ENCODE results near the gene NADSYN1.

The NADSYN1 gene

DNA sequence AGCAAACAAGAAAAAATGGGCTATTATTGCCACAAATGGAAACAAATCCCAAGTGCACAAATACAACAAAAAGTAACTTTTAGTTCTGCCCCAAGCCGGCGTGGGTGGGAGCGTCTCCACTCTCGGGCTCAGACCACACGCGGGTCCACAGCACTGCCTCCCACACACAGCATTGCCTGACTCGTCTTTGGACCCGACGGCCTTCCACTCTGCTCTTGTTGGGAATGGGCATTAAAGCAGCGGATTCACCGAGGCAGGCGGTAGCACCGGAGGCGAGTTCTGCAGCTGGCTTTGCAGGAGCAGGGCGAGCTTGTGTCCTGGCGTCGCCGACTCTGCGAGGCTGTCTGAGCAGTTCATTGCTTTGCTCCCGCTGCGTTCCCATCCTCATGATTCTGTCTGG is 23.0 kb downstream of the NADSYN1 start:
- H3K4me2 ChIP-seq (ENCODE audit: low read length), result no peak overlapping the region
- no peaks in the 10 kb centered on the region for H3K27me3 ChIP-seq (ENCODE audit: control insufficient read depth, low read length)
- no peaks in the 10 kb centered on the region for H3K9me2 ChIP-seq (replicated peaks; ENCODE audit: control insufficient read depth, low read length)
- H4K20me1 ChIP-seq (ENCODE audit: control insufficient read depth, insufficient read depth, low read depth, low read length), result no peaks in the 10 kb centered on the region
- no peaks in the 10 kb centered on the region for H3K9me3 ChIP-seq (ENCODE audit: control insufficient read depth, insufficient read depth, low read length)
- no peaks in the 10 kb centered on the region for H3K79me2 ChIP-seq (ENCODE audit: control insufficient read depth, low read length)
- H3K4me1 ChIP-seq (ENCODE audit: control insufficient read depth, low read length), result no peaks in the 10 kb centered on the region
- H3K36me3 ChIP-seq (ENCODE audit: control insufficient read depth, low read length), result peaks cover 64% of the 10 kb centered on the region
- H3K4me3 ChIP-seq (ENCODE audit: low read length), result no peak overlapping the region
- H3F3A ChIP-seq (ENCODE audit: control insufficient read depth, insufficient read depth), result no peaks in the 10 kb centered on the region
- TF ChIP-seq EZH2phosphoT487 (IDR thresholded peaks at IDR 0.05; ENCODE audit: borderline replicate concordance, low read length), result no peak
- TF ChIP-seq, protein P1, sequence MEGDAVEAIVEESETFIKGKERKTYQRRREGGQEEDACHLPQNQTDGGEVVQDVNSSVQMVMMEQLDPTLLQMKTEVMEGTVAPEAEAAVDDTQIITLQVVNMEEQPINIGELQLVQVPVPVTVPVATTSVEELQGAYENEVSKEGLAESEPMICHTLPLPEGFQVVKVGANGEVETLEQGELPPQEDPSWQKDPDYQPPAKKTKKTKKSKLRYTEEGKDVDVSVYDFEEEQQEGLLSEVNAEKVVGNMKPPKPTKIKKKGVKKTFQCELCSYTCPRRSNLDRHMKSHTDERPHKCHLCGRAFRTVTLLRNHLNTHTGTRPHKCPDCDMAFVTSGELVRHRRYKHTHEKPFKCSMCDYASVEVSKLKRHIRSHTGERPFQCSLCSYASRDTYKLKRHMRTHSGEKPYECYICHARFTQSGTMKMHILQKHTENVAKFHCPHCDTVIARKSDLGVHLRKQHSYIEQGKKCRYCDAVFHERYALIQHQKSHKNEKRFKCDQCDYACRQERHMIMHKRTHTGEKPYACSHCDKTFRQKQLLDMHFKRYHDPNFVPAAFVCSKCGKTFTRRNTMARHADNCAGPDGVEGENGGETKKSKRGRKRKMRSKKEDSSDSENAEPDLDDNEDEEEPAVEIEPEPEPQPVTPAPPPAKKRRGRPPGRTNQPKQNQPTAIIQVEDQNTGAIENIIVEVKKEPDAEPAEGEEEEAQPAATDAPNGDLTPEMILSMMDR (IDR thresholded peaks at IDR 0.05; ENCODE audit: low read depth, low read length, poor library complexity, severe bottlenecking), result no peak
- no peak overlapping the region for H3K27ac ChIP-seq (ENCODE audit: low read depth, low read length)

DNA sequence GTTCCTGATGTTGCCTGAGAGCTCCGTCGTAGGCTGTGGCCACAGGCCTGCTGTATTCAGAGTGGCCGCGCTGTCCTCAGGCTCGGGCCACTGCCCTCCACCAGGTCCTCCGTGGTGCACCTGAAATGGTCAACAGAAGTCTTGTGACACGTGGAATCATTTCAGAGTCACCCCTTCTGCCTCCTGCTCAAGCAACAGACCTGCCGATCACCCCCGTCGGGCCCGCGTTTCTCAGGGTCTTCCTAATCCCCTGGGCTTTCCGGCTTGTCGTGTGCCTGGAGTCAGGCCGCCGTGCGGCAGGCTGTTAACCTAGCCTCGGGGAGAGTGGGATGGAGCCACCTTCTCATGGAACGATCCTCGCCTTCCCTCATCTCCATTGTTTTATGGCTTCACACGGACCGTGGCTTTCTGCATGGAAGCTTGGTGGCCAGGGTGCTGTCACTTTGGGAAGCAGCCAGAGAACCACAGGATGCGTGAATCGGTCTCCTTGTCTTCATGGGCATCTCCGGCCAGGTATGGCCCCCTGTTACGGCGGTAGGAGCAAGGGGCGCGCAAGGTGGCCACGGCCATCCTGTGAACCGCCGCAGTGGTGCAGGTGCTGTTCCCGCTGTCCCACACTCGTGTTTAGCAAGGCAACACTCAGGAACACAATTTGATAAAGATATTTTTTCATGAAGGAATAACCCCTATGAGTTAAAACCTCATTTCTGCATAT is 24.1 kb downstream of the NADSYN1 start:
- Histone ChIP-seq H4K20me1 (ENCODE audit: control insufficient read depth, insufficient read depth, low read depth, low read length) (no peaks in the 10 kb centered on the region), H3K9me3 (ENCODE audit: control insufficient read depth, insufficient read depth, low read length) (no peaks in the 10 kb centered on the region), H3K27me3 (ENCODE audit: control insufficient read depth, low read length) (no peaks in the 10 kb centered on the region), H3K79me2 (ENCODE audit: control insufficient read depth, low read length) (no peaks in the 10 kb centered on the region), H3K9me2 (replicated peaks; ENCODE audit: control insufficient read depth, low read length) (no peaks in the 10 kb centered on the region), H3K4me1 (ENCODE audit: control insufficient read depth, low read length) (no peaks in the 10 kb centered on the region), H3K4me3 (ENCODE audit: low read length) (no peak overlapping the region), H3K27ac (ENCODE audit: low read depth, low read length) (no peak overlapping the region), H3F3A (ENCODE audit: control insufficient read depth, insufficient read depth) (no peaks in the 10 kb centered on the region), H3K36me3 (ENCODE audit: control insufficient read depth, low read length) (peaks cover 71% of the 10 kb centered on the region), H3K4me2 (ENCODE audit: low read length) (no peak overlapping the region)
- no peak for TF ChIP-seq EZH2phosphoT487 (IDR thresholded peaks at IDR 0.05; ENCODE audit: borderline replicate concordance, low read length)
- TF ChIP-seq, protein P1 (IDR thresholded peaks at IDR 0.05; ENCODE audit: low read depth, low read length, poor library complexity, severe bottlenecking), result no peak

DNA sequence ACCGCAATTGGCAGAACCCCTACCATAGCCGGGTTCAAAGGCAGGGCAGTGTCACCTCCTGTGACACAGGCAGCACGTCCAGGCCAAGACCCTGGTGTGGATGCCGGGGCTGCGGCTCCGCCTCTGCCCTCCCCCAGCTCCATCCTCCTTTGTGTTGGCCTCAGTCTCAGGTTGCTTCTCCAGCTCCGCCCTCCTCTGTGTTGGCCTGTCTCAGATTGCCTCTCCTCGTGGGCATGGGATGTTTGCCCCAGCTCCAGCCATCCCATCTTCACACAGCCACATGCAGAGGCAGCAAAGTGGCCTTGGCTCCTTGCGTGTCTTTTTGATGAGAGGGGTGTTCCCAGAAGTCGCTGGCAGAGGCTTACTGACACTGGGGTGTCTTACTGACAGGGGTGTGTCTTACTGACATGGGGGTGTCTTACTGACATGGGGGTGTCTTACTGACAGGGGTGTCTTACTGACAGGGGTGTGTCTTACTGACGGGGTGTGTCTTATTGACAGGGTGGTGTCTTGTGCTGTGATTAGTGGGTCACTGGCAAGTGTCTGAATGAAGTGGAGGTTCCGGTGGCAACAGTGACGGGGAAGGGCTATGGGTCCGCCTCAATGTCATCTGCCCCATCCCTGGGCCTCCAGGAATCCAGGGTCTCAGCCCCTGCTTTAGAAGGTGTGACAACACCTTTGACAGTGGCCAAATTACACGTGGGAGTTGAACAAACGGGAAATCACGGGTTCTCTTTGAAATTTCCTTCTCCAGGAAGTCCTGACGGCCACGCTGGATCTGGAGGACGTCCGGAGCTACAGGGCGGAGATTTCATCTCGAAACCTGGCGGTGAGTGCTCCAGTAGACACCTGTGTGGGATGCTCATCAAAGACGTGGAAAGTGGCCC is 24.9 kb downstream of the NADSYN1 start:
- H3K27me3 ChIP-seq (ENCODE audit: control insufficient read depth, low read length), result no peaks in the 10 kb centered on the region
- H3K27ac ChIP-seq (ENCODE audit: low read depth, low read length), result no peak overlapping the region
- H3F3A ChIP-seq (ENCODE audit: control insufficient read depth, insufficient read depth), result no peaks in the 10 kb centered on the region
- H3K9me2 ChIP-seq (replicated peaks; ENCODE audit: control insufficient read depth, low read length), result no peaks in the 10 kb centered on the region
- H3K4me1 ChIP-seq (ENCODE audit: control insufficient read depth, low read length), result no peaks in the 10 kb centered on the region
- H4K20me1 ChIP-seq (ENCODE audit: control insufficient read depth, insufficient read depth, low read depth, low read length), result no peaks in the 10 kb centered on the region
- H3K9me3 ChIP-seq (ENCODE audit: control insufficient read depth, insufficient read depth, low read length), result no peaks in the 10 kb centered on the region
- no peak overlapping the region for H3K4me3 ChIP-seq (ENCODE audit: low read length)
- no peaks in the 10 kb centered on the region for H3K79me2 ChIP-seq (ENCODE audit: control insufficient read depth, low read length)
- H3K4me2 ChIP-seq (ENCODE audit: low read length), result no peak overlapping the region
- H3K36me3 ChIP-seq (ENCODE audit: control insufficient read depth, low read length), result peaks cover 74% of the 10 kb centered on the region
- TF ChIP-seq, protein P1 (IDR thresholded peaks at IDR 0.05; ENCODE audit: low read depth, low read length, poor library complexity, severe bottlenecking), result no peak
- no peak for TF ChIP-seq EZH2phosphoT487 (IDR thresholded peaks at IDR 0.05; ENCODE audit: borderline replicate concordance, low read length)

All from DOHH2 (cell line).